Activated T-cell treated with anti-CD3 and anti-CD28 coated beads for 4 hours (primary cell): Measurements from ENCODE around the gene LMO1.

Source experiments
- DNase-seq: peaks from one replicate; pipeline ENCODE4 v3.0.0-alpha.2; 2020

The LMO1 gene

DNA sequence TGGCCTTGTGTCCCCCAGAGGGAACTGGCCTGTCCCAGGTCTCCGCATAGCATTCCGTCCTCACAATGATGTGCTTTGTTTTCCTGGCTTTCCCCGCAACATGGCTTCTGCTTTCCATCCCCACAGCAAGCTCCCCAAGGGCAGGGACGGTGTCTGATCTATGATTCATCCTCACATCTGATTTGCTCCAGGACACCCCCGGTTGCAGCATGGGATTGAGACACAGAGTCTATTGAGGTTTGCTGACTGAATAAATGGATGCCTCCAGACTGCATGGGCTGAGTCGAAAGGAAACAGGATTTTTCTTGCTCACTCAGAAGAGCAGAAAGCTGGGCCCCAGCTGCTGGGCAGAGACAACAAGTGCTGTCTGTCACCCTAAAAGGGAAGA lies 40.2 kb downstream of the LMO1 start:
- DNase-seq = no peak

DNA sequence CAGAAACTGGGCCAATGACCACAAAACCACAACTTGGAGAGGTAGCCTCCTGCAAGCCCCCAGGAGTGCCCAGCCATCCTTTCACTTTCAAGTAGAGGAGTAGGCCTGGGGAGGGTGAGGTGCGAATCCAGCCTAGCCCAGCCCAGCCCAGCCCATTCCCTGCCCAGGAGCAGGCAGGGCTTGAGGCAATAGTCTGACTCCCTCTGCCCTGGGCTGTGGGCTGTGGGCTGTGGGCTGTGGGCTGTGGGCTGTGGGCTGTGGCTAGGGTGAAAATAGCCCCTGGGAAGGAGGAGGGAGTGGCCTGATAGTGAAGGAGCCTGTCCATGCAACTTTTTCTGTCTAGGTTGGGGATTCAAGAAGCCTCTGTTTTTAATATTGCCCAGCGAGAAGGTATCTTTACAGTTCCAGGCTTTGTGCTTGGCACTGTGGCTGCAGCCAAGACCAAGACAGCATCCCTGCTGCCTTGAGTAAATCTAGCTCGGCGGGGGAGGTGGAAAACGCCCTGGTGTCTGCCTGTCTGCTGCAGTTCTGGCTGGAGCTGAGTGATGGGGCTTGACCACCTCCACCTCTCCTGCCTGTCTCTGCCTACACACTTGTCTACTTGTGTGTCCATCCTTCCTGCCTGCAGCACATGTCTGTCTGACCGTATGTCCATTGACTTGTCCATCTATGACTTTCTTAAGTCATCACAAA lies 40.7 kb downstream of the LMO1 start:
- DNase-seq = no peak

DNA sequence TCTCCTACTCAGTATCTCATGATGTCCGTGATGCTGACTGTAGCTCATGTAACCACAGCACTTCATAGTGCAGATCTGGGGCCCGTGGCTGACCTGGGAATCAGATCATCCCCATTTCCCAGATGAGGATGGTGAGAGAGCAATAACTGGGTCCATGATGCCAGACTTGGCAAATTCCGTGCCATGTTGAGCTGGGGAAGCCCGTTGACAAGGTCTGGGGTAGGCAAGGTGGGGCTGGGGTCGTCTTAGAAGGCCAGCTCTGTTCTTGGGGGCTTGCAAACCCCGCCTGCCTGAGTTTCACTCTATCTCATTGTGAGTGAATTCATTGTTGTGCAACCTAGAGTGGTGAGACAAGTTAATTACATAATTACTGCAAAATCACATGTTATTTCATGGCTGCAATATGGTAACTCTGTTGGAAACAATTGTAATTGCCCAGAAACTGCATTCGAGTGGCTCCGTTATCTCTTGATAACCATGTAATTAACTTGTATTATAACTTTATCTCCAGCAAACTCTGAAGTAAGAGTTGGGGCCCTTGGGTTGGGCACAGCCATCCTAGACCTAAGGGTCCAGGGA lies 41.7 kb downstream of the LMO1 start:
- no peak for DNase-seq

DNA sequence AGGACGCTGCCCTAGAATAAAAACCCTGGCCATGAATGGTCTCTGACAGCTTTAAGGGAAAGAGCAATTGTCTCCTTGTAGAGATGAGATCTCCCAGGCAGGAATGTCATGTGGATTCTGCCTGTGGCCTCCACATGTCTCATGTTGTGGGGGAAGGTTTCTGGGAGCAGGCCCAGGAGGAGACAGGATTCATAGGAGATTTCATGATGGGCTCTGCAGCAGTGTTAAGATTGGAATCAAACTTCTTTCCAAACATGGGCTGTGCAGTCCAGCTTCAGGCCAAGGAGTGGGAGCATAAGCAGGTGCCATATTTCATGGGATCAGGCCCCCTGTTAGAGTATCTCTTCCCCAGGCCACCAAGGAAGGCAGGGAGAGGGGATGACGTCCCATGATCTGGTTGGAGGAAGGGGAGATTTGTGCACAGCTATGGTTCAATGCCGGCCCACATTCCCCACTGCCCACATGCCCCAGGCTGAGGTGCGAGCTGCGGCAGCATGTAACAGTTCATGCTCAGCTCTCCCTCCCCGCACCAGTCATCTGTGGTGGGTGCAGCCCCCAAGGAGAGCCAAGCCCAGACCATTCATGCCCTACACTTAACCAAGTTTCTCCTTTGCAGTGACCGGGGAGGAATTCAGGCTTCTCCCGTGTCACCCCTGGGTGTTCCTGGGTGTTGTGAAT lies 42.5 kb downstream of the LMO1 start:
- no peak for DNase-seq

DNA sequence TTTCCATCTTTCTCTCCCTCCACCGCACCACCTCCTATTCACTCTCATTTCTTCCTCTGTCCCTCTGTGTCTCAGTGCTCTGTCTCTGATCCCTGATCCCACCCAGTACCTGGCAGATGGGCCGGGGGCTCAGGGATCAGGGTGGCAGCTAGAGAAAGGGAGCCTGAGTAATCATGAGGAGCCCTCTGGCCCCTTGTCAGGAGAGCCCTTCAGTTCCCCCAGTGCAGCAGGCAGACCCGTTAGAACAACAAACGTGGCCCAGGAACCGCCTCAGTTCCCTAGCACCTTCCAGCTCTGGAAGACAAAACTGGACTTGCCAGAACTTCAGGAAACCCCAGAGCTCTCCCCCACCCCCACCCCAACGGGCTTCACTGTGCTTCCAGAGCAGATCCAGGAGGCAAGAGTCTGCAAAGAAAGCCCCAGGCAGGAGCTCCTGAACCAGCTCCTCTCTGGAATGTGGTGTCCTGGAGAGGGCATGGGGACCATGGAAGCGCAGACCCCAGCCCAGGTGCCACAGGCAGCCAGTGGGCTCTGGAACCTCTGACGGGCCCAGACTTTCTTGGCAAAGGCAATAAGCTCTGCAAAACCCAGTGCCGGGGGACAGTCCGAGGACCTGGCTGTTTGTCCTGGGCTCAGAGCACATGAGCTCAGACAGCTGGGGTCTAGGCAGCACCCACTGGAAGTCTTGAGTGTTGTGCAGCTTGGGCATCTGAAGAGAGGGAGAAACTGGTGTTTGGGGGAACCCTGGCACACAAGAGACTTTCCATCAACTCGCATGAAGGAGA lies 43.2 kb downstream of the LMO1 start:
- no peak for DNase-seq

DNA sequence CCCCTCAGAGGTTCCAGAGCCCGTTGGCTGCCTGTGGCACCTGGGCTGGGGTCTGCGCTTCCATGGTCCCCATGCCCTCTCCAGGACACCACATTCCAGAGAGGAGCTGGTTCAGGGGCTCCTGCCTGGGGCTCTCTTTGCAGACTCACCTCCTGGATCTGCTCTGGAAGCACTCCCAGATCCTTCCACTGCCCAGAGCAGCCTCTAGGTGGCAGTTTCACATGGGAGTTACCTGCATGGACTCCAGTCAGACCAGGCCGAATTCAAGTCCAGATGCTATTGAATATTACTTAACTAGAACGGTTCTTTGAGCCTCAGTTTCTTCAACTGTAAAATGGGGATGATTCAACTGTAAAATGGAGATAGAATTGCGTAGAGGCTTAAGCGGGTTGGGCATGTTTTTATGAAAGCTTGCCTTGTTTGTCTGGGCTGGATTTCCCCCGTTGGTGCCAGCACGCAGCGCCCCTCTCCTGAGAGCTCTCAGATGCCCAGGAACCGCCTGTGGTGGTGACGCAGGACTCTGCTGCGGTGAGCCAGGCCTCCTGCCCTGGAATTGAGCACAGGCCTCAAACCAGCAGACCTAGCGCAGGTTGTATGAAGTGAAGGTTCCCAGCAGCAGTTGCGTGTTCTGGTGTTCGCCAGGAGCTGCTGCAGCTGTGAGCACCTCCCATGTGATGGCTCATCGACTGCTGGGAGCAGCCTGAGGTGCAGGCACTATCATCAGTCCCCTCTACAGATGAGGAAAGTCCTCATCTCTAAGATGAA lies 44.2 kb downstream of the LMO1 start:
- no peak for DNase-seq

DNA sequence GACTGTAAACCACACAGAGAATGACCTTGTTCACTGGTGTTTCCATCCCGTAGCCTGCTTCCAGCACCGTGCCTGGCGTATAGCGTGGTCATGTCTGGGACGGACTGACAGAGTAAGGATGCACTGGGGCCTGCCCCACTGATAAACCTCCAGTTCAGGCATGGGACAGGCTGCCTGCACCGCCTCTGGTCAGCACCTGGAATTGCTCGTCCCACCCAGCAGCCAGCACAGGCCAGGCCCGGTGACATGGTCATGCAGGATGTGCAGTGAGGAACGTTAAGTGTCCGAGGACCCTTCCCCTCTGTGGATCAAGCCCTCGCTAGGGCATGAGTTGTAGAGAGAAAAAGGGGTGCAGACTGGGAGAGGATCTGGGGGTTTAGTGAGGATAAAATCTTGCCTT lies 44.8 kb downstream of the LMO1 start:
- no peak for DNase-seq

DNA sequence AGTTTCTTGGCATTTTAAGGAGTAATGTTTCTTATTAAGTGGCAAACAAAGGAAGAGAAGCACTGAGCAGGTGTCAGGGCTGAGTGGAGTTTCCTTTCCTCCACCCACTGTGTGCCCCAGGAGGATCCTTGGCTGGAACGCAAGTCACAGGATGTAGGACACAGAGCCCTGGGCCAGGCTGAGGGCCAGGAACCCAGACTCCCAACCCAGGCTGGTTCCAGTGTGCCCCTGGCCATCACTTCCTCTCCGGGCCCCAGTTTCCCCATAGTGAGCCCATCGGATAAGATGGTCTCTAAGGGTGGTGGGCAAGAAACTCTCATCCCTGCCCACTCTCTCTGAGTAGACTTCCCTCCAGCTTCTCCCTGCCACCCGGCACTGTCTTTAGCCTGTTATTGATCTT lies 45.3 kb downstream of the LMO1 start:
- no peak for DNase-seq

DNA sequence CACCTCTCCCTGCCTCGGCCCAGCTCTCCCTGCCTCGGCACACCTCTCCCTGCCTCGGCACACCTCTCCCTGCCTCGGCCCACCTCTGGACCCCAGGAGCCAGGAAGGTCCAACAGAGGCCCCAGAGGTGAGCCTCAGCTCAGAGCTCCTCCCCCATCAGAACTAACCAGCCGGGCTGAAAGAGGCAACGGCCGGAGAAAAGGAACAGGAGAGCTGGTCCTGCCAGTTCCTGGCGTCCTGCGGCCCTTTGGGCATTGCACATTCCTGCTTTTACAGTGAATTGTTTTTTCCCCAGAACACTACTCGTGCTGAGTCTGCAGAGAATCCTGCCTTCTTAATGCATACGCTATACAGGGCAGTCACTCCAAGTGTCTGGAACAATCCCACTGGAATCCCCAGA lies 45.8 kb downstream of the LMO1 start:
- no peak for DNase-seq

DNA sequence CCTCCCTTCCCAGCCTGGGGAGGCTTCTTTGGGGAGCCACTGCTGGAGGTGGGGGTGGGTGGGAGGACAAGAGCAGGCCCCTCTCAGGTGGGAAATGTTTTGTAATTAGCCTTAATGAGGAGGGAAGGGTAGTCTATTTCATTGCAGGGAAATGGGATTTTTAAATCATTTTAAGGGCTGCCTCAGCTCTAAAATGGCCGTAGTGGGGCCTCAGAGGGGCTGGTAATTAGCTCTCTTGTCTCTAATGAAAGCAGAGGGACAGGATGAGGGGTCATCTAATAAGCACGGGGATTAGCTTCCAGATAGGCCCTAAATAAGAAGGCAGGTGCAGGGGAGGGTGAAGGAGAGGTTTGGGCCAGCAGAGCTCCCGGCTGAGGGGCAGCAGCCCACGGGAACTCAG lies 46.5 kb downstream of the LMO1 start:
- DNase-seq = no peak

DNA sequence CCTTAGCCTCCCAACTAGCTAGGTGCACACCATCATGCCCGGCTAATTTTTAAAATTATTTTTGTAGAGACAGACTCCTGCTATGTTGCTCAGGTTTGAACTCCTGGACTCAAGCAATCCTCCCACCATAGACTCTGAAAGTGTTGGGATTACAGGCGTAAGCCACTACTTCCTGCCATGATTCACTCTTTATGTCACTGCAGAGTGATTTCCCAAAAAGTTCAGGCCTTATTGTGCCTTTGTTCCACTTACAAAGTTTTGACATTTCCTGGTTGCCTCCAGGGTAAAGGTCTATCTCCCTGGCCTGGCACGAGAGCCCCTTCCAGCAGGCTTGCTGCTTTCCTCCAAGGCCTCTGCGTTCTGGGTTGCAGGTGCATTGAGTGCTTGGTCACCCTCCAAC lies 50.3 kb downstream of the LMO1 start:
- DNase-seq = no peak

DNA sequence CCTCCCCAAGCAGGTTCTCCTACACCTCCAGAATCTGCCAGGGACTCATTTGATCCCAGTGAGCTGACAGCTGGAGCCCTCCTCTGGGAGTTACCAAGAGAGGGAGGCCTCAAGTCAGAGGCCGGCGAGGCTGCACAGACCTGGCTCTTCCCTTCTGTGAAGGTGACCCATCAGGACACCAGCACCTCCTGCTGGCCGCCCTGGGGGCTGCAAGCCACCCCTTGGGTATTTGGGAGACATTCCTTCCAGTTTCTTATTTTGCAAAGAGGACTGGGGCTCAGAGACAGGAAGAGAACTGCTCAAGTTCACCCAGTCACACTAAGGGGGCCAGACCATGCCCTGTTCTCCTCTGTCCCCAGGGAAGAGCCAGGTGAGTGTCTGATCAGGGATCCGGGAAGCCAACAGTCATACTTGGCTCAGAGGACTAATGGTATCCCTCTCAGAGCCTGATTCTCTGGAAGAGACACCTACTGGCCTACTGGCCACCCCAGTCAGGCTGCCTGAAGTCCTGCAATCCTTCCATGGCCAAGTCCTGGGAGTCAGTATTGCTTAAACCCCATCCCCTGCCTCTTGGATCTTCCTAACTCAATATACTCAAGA lies 54.4 kb downstream of the LMO1 start:
- DNase-seq = no peak

DNA sequence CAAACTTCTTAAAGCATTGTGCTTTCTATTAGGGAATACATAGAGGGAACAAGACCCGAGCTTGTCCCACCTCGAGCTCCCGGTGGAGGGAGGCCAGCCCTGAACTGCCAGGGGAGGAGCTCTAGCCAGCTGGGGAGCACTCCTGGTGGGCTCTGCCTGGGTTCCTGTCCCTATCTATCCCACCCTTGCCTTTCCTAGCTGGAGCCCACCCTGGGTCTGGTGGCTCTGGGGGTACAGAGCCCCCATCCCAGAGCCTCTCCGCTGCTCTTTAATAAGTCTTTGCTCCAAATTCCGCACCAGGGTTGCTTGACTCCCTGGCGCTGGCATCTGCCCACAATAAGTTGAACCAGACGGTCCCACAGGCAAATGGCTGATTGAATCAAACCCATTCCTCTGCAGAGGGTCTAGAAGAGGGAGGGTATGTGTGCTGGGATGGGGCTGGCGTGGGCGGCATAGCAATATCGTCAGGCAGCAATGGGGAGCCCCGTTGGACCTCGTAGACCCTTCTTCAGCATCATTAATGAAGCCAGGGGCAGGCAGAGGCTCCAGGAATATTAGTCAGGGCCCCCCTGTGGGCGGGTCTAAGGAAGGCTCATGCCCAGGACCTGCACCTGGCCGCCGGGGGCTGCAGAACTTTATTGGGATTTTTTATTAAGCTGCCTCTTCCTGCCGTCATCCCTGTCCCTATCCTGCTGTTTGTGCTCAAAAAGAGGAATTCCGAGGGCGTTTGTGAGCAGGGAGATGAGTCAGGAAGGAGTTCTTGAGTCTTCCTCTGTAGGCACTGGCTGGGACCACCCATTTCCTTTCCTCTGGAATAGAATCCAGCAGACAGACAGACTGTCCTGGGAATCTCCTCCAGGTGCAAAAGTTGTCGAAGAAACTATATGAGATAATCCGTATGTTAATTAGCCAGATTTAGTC lies 56.3 kb downstream of the LMO1 start:
- no peak for DNase-seq

DNA sequence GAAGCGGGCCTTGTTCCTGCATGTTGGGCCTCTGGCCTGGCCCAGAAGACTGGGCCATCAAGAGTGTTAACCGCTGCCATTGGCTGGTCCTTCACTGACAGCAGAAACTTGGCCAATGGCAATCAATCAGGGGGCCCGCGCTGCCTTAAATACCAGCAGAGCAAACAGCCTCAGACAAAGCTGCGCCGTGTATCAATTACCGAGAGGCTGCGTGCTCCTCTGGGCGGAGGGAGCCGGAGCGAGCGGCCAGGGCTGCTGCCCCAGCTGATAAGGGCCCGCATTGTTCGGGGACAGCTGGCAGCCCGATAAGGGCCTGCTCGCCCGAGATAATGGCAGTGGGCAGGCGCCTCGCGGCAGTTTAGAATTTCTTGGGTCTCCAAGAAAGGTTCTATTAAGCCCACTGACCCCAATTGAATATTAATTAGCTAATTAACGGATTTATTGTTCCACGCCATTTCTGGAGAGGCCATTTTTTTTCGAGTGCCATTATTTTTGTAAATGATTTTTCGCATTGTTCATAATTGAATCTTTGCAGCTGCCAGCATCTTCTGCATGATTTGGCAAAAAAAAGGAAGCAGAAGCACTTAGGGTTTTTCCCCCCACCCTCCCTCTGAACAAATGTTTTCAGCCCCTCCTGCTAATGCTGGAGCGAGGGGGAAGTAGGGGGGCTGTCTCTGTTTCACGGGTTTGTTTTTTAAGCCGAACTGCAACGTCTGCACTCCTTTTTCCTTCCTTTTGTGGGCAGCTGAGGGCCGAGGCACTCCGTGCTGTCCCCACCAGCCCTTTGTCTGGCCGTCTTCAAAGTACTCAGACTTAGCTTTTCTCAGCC lies 57.2 kb downstream of the LMO1 start:
- no peak for DNase-seq

DNA sequence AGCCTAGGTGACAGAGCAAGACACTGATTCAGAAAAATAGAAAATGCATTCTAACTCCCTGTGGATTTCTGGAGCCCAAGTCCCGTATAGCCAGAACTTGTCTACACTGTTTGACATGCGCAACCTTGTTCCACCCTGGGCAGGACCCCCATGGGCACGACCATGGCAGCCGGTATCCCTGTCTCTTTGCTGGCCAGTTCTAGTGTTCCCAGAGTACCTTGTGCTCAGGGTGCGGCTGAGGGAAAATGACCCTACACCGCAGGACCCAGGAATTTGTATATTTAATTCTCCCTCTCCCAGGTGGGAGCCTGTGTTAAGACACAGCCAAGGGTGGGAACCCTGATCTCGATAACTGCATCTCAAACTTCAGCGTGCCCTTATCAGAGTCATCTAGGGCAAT lies 58.1 kb downstream of the LMO1 start:
- DNase-seq = no peak

DNA sequence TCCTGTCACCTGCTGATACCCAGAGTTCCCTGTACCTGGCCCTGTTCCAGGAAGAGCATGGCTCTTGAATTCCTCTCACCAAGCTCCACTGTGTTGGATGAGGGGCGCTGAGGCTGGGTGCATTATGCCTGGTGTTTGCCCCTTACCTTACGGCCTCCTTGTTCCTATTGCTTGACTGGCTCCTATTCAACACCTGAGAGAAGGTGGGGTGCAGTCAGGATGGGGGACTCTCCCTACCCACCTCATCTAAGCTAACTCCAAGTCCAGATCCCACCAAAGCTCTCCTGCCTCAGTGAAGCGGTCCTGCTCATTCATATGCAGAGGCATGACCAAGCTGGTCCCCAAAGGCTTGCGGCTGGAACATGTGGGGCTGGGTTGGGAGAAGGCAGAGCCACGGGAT lies 59.1 kb downstream of the LMO1 start:
- no peak for DNase-seq

DNA sequence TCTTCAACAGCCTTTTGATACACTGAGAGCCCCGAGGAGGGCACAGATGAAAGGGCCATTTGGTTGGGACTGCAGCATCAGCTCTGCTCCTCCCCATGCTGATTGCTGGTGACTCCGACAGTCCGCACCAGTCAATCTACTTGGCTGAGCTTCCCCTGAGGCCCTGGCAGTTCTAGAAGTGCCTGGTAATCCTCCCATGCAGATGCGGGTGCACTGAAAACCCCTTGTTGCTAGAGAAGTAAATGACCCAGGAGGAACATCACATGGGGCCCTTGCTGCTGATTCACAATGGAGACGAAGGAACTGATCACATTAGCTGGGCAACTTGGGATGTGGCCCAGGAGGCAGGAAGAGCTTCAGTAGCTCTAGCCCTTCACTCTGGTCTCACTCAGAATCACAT lies 59.7 kb downstream of the LMO1 start:
- no peak for DNase-seq

DNA sequence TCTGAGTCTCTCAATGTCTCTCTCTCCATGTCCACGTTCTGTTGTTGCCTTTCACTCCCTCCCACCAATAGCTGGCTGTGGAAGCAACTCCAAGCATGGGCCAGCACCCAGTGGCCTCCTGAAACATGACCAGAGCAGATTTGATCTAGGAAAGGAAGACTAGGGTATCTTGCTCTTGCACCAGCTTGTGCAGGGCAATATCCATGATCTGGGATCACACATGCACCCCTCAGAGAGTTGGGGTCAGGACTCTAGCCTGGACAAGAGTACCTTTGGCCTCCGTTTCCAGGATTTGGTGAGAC lies 60.3 kb downstream of the LMO1 start:
- DNase-seq = no peak

DNA sequence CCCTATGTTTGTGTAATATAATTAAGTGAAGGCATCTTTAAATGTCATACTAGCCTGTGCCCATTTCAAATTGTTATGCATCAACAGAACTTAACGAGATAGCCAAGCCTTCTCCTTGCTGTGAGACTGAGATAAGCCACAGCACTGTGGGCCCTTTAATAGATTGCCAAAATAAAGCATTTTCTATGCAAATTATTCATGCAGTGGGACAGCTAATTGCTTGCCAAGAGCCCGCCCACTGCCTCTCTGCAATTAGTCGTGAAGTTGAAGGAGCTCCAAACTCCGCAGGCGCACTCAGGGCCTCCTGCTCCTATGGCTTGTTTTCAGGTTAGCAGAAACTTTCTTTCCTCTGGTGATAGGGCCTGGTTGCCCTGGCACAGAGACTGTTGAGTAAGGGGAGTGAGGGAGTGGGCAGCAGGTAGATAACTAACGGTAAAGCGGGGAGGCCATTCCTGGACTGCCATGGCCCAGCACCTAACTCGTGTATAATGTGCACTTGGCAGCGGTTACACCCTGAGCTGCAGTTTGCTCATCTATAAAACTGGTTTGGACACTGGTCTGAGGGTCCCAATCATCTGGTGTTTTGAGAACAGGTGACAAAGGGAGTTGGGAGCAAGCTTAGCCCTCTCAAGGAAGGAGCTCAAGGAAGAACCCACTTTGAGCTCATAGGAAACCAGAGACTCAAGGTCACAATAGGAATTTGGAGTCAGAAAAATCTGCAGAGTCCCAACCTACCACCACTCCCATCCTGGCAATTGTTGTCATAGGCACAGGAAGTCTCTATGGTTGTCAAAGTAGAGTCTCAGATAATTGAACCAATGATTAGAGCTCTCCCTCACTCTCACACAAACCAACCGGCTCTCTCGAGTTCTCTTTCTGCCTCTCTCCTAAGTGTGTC lies 60.9 kb downstream of the LMO1 start:
- no peak for DNase-seq
